GM19397 (cell line): ENCODE results near the gene CCNK.

Experiments
- ATAC-seq: cut with Tn5 transposase; IDR thresholded peaks from one replicate; pipeline ENCODE4 v1.9.1; 2021; ENCODE audit warnings: mild to moderate bottlenecking, moderate library complexity; ENCODE audit not compliant: unreplicated experiment

The CCNK gene

DNA sequence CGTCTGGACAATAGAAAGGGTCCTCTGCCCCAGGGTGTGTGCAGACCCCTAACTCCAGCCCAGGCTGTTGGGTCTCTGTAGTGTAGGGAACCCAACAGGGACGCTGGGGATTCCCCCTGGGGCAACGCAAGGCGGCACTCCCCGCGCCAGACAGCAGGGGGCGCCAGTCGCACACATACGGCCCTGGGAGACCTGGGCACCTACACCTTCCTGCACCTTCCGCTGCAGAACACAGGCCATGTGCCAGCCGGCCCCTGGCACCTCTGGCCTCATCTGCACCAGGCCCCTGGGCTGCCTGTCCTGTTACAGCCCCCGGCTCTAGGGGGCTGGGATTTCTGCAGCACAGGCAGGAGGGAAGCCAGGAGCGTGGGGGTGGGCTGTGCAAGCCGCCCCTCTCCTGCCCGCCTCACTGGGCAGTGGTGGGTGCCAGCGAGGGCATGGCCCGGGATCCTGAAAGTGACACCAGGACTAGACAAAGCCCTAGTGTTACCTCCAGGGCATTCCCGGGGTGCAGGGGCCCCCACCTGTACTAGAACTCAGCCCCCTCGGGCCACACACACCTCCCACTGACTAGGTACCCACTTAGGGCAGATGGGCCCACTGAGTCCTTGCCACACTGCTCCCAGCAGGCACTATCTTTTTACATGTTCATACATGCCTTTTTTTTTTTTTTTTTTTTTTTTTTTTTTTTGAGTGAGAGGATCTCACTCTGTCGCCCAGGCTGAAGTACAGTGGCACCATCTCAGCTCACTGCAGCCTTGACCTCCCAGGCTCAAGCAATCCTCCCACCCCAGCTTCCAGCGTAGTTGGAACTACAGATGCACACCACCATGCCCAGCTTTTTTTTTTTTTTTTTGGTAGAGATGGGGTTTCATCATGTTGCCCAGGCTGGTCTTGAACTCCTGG is 37.5 kb downstream of the CCNK start:
- ATAC-seq, result no peak

DNA sequence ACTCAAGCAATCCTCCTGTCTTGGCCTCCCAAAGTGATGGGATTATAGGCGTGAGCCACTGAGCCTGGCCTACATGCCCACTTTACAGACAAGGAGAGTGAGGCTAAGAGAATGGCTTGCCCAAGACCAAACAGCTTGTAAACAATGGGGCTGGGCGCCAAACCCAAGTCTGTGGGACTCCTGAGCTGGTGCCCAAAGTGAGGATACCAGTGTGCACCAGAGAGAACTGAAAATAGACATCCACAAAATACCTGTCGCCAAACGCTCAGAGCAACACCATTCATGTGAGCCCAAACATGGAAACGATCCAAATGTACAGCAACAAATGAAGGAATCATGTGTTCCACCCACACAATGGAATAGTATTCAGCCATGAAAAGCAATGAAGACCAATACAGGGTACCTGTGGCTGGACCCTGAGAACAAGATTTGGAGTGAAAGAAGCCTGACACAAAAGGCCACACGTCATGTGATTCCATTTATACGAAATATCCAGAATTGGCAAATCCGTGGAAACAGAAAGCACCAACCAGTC is 38.2 kb downstream of the CCNK start:
- ATAC-seq, result no peak

- ATAC-seq, result no peak
Measured at GRCh38 chr14:99519931-99520421, 38.8 kb downstream of the CCNK start.

- ATAC-seq, result no peak
Measured at GRCh38 chr14:99520571-99521081, 39.4 kb downstream of the CCNK start.

GRCh38 chr14:99521176-99522024 is 40.2 kb downstream of the CCNK start:
- no peak for ATAC-seq

- ATAC-seq, result no peak
Measured at GRCh38 chr14:99522025-99522401, 40.8 kb downstream of the CCNK start.

DNA sequence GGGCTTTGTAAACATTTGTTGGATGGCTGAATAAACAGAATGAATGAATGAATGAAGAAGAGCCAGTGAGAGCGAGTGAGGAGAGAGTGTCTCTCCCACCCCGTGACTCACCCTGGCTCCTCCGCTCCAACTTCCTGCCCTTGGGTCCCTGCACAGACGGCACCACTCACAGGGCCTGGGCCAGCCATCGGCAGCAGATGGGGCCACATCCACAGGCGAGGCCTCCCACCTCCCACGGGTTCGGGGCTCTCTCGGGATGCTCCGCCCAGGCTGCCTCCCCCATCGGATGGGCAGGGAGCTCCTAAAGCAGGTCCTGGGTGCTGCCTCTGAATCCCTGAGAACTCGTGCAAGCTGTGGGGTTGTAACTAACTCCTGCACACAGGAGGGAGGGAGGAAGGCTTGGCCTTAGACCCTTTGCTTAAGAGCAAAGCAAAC is 41.3 kb downstream of the CCNK start:
- no peak for ATAC-seq

GRCh38 chr14:99522934-99523703 is 41.9 kb downstream of the CCNK start:
- ATAC-seq, result no peak

- no peak for ATAC-seq
Measured at GRCh38 chr14:99523704-99524055, 42.5 kb downstream of the CCNK start.

GRCh38 chr14:99524091-99524661 is 43.0 kb downstream of the CCNK start:
- no peak for ATAC-seq

- no peak for ATAC-seq
Measured at GRCh38 chr14:99524804-99525698, 43.8 kb downstream of the CCNK start.

DNA sequence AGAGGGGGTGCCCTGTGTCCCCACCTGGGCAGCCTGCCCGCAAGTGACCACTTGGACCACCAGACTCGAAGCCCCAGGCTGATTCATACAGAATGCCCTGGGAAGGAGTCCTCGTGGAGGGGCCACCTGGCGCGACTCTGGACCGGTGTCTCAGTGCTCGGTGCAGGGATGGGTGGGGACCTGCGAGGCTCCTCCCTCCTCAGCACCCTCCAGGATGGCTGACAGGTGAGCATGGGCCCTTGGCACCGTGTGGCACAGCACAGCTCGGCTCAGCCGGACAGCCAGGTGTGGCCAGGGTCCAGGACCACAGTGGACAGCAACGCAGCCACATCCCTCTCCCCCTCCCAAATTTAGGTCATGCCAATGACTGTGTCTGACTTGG is 44.5 kb downstream of the CCNK start:
- no peak for ATAC-seq

DNA sequence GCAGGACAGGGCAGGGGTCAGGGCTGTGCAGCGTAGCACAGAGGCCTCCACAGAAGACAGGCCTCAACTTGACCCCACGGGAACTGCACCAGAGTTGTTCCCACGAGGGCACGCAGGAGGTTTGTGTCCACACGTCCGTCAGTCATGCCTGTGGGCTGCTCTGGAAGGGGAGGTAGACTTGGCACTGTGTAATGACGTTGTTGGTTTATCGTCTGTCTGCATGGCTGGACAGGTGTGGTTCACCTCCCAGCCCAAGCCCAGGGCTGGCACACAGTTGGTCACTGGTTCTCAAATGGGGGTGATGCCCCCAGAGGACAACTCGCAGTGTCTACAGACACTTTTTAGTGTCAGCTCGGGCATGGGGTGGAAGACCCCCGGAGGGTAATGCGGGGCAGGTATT is 45.8 kb downstream of the CCNK start:
- ATAC-seq, result no peak

- ATAC-seq, result no peak
Measured at GRCh38 chr14:99527427-99528076, 46.3 kb downstream of the CCNK start.

DNA sequence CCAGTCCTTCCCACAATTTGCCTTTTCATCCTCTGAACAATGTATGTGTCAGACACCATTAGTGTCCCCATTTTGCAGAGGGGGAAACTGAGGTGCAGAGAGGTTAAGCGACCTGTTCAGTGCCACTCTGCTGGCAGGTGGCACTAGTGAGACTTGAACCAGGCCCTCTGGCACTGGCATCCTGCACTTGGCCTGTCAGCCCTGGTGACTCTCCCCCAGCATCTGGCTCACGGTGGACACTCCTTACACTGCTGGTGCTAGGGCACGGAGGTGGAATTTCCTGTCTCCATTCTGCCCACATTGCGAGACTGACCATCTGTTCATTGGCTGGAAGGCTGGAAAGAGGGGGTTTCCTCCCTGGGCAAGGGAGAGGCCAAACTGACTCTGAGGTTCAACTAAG is 48.7 kb downstream of the CCNK start:
- no peak for ATAC-seq

DNA sequence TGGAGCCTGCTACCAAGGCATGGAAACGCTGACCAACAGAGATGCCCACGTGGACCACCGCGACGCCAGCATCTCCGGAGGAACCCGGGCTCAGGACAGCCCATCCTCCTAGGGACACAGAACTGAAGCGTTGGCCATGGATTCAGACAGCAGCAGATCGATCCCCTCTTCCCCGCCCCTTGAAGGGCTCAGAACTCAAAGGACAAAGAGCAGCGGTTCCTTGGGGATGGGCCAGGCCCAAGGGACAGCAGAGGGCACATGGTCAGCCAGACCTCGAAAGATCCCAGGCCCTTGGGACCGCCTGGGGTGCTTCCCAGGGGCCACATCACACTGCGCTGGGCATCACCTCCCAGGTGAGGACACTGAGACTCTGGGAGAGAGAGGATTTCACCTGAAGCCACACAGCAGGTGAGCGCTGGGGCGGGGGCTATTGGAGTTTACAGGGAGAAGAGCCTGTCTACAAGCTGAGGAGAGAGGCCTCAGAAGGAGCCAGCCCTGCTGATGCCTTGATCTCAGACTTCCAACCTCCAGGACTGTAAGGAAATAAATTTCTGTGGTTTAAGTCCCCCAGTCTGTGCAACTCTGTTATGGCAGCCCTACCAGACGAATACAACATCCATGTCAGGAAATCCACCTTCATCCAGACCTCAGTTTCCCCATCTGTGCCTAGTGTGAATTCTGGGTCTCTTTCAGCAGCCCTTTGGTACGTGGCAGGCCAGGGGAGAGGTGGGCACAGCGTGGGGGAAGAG is 49.4 kb downstream of the CCNK start:
- no peak for ATAC-seq

- no peak for ATAC-seq
Measured at GRCh38 chr14:99531251-99532096, 50.3 kb downstream of the CCNK start.
